Mucosa of gallbladder (tissue), 1 donor: Measurements from ENCODE around the gene PRAMEF12. TPM values are rescaled to one million over a fixed set of nuclear protein-coding genes. Genes with fewer than 3 reads are reported as not detected.
"Not testable (repeated sequence)": the region's sequence is repeated elsewhere in the genome, so short reads cannot be mapped to it uniquely, and the experiment has no call there.

Experiments
- DNase-seq: peaks from one replicate; pipeline ENCODE4 v3.0.0-alpha.2; 2020; ENCODE audit warnings: low spot score
- total RNA-seq: library from RNA; stranded (reverse); gene quantifications from one replicate; pipeline ENCODE4 v1.2.1, GENCODE V29; 2021
- donor health status: DM: no; HTN: no; CAD: no.

The PRAMEF12 gene
- total RNA-seq, result not detected

DNA sequence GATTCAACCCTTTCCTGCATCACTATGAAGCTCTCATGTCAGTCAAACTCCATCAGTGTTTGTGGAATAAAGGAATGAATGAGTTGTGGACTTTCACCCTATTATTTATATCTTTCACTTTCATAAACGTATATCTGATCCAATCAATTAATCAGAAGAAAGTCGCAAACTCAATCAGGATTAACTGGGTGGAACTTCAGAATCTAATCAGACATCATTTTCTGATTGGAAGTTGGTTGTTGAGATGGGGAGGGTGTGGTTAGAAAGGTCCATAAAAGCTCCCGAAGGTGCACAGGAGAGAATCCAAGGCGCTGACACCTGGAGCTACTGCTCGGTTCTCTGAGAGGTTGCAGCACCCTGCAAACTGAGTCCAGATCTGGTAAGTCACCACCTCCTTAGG lies at the start of gene PRAMEF12:
Gene PRAMEF12 (plus strand): TSS at position 301 of the 400 bp plus-strand sequence. CDS start 1,130 bp downstream, outside the sequence.
- DNase-seq, result no peak

- no peak for DNase-seq
Measured at GRCh38 chr1:12728391-12728790, 45.1 kb upstream of the PRAMEF12 start.

DNA sequence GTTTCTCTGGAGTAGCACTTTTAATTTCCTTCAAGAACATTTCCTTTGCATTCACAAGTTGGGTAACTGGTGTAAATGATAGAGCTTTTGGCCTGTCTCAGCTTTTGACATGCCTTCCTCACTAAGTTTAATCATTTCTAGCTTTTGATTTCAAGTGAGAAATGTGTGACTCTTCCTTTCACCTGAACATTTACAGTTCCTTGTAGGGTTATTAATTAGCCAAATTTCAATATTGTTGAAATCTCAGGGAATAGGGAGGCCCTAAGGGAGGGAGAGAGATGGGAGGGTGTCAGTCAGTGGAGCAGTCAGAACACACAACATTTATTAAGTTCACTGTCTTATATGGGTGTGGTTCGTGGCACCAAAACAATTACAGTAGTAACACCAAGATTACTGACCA lies 43.4 kb upstream of the PRAMEF12 start:
- peak; percentile 19 for DNase-seq

- DNase-seq, result not testable (repeated sequence)
Measured at GRCh38 chr1:12731084-12731483, 42.5 kb upstream of the PRAMEF12 start.

DNA sequence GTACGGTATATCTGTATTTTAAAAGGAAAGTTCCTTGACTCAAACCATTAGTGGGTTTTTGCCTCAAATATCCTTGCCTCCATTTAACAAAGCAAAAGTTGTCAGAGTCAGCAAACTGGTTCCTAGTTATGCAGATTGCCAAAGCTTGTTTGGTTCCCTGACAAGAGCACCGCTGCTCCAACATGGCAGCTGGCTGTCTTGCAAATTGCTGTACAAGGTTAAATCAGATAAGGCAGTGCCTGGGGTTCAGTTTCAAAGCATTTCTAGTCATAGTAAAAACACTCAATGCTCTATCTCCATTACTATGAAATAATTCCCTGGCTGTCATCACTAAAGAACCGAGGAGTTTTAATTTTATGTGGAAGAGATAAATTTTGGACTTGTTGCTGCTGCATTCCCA lies 38.9 kb upstream of the PRAMEF12 start:
- no peak for DNase-seq

DNA sequence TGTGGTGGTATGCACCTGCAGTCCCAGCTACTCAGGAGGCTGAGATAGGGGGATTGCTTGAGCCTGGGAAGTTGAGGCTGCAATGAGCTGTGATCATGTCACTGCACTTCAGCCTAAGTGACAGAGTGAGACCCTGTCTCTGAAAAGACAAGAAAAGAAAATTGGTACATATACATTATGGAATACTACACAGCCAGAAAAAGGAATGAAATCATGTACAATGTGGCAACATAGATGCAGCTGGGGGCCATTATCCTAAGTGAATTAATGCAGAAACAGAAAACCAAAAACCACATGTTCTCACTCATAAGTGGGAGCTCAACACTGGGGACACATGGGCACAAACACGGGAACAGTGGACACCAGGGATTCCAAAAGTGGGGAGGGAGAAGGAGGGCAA lies 34.6 kb upstream of the PRAMEF12 start:
- DNase-seq, result no peak

- no peak for DNase-seq
Measured at GRCh38 chr1:12739613-12740012, 33.9 kb upstream of the PRAMEF12 start.

GRCh38 chr1:12741946-12742345 lies 31.6 kb upstream of the PRAMEF12 start:
- DNase-seq, result no peak

GRCh38 chr1:12745126-12745991 lies 28.2 kb upstream of the PRAMEF12 start:
- no peak for DNase-seq

GRCh38 chr1:12745992-12746323 lies 27.6 kb upstream of the PRAMEF12 start, which contains the start of gene CFAP107:
CFAP107 (plus strand) TSS chr1:12746200; CDS start chr1:12746431, 231 bp downstream.
- no peak for DNase-seq

DNA sequence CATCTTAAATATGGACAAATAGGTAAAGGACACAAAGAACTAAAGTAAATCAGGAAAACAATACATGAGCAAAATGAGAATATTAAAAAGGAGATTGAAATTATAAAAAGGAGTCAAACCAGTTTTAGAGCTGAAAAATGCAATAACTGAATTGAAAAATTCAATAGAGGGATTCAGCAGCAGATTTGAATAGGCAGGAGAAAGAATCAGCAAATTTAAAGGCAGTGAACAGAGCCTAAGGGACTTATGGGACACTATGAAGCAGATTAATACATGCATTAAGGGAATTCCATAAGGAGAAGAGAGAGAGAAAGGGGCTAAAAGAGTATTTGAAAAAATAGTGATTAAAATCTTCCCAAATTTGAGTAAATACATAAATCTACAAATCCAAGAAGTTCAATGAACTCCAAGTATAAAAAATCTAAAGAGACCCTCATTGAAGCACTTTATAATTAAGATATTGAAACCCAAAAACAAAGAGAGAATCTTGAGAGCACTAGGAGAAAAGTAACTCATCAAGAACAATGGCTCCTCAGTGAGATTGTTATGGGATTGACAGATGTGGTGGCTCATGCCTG lies 24.7 kb upstream of the PRAMEF12 start:
- DNase-seq, result no peak

DNA sequence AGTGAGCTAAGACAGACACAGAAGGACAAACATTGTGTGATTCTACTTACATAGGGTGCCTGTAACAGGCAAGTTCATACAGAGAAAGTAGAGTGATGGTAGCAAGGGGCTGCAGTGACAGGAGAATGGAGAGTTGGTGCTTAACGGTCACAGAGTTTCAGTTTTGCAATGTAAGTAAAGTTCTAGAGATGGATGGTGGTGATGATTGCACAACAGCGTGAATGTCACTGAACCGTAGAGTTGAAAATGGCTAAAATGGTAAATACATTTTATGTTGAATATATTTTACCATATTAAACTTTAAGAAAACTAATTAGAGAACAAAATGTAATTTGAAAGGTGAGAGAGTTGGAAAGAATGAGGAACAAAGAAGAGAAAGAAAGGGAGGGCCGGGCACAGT lies 18.8 kb upstream of the PRAMEF12 start:
- no peak for DNase-seq

DNA sequence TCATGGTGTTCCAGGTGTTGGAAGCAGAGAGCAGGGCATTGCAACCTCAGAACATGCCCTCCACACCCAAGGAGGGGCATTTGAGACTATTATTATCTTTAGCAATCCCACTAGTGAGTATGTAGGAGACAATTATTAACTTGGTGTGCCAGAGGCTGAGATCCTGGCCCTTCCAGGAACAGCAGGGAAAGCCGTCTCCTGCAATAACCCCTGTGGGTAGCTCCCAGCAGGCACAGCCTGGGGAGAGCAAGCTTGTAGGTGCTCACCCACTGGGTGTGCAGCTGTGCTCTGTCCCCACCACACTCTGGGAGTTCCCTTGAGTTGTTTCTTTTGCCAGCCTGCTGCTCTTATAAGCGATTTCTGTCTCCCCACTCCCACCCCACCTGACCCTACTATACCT lies 17.3 kb upstream of the PRAMEF12 start:
- DNase-seq, result no peak

- DNase-seq, result no peak
Measured at GRCh38 chr1:12756768-12757413, 16.6 kb upstream of the PRAMEF12 start.

DNA sequence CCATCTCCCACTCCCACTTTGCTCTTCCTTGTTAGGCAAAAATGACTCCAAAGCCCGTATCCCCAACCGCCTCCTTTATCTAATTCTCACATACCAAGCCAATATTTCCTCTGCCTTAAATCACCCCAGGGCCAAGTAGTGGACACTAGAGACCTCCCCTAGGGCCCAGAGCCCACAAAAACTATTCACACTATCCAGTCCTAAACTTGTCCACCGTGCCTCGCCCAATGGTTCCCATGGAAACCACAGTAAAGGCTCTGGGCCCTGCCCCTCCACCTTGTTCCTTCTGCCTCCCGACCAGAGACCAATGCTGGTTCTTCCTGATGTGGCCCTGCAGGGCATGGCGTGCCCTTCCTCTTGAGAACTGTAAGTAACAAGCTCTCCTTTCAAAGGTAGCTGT lies 15.7 kb upstream of the PRAMEF12 start:
- DNase-seq, result no peak

DNA sequence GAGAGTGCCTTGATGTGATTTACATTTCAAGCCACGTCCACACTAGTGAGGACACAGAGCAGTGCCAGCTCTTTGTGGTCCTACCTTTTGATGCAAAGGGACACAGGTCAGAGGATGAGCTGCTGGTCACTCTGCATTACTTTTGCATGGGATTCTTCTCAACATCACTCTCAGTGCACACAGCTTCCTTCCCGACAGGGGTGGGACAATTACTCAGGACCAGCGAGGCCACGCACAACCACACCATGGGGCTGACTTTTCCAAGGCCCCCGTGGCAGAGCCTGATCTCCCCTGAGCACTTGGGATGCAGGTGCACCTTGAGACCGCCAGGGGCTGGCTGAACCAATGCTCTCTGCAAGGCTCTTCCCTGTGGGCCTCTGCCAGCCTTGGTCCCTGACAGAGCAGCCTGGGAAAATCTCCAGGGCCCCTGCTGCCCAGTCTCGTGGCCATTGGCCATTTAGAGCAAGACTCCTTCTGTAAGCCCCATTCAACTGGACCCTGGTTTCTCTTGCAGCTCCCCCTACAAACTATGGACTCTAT lies 13.2 kb upstream of the PRAMEF12 start:
- no peak for DNase-seq

DNA sequence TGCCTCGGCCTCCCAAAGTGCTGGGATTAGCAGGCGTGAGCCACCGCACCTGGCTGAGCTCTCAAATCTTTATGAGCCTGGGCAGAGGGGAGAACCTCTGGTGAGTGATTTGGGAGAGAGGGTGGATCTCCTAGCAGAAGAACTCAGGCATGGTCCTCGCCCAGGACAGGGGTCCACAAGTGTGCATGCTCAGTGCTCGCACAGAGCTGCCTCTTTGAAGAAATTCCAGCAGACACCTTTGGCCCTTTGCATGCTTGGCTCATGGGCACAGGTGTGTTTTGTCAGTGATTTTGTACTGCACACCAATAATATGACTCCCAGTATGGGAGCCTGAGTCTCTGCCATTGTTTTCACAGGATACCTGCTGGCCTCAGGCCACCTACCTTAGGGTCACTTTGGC lies 11.8 kb upstream of the PRAMEF12 start:
- DNase-seq, result no peak

DNA sequence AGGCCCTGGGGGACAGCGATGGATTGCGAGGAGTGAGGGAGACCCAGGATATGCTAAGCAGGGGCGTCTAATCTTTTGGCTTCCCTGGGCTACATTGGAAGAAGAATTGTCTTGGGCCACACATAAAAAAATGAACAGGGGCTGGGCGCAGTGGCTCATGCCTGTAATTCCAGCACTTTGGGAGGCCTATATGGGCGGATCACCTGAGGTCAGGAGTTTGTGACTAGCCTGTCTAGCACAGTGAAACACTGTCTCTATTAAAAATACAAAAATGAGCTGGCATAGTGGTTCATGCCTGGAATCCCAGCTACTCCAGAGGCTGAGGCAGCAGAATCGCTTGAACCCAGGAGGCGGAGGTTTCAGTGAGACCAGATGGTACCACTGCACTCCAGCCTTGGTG lies 10.8 kb upstream of the PRAMEF12 start:
- no peak for DNase-seq

GRCh38 chr1:12763479-12763878 lies 10.1 kb upstream of the PRAMEF12 start:
- DNase-seq, result no peak

GRCh38 chr1:12764016-12764415 lies 9.5 kb upstream of the PRAMEF12 start:
- DNase-seq, result no peak

DNA sequence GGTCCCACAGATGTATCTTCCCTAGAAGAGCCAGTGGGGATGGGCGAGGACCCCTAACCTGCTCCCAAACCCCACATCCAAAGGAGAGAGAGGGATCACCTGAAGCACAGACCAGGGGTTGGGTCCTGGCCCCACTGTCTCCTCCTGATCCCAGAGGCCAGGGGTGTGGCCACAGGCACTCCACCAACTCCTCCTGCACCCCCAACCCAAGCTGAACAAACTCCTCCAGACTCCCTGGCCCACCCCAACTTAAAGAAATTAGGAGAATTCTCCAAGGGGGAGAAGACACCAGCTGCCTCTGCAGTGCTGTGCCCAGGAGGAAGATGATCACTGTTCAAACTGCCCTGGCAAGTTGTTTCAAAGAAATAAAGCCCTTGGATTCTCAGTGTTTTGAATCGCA lies 4.5 kb upstream of the PRAMEF12 start:
- no peak for DNase-seq

- no peak for DNase-seq
Measured at GRCh38 chr1:12769976-12770505, 3.5 kb upstream of the PRAMEF12 start.
